Right lobe of liver (tissue), 6 donors: ENCODE data around the gene ZNF341. TPM values are rescaled to one million over a fixed set of nuclear protein-coding genes. Genes with fewer than 3 reads are reported as not detected.

Source experiments
- ATAC-seq, 4 donors: fragments of 200-7000 bp; cut with Tn5 transposase; one replicate each; pipeline ENCODE4 v1.9.1; 2020; ENCODE audit warnings: mild to moderate bottlenecking in 4 of 4, moderate library complexity in 4 of 4
- DNase-seq, 3 donors: peaks; one replicate each; pipeline ENCODE4 v3.0.0-alpha.2; 2020
- H3K27ac ChIP-seq, 3 donors: fragments of 200-600 bp; one replicate each; pipeline ENCODE4 v1.8.0; 2022
- H3K27me3 ChIP-seq, 2 donors: fragments of 200-600 bp; one replicate each; pipeline ENCODE4 v1.8.0; 2022
- H3K36me3 ChIP-seq, 4 donors: fragments of 200-600 bp; sonication (generic) in 1 of 4; one replicate each; pipeline versions ENCODE4 v1.5.1 to v1.8.0; 2017 to 2022; ENCODE audit warnings: control low read depth in 1 of 4
- H3K4me1 ChIP-seq, 4 donors: fragments of 200-600 bp; sonication (generic) in 1 of 4; one replicate each; pipeline versions ENCODE4 v1.5.1 to v1.8.0; 2017 to 2022; ENCODE audit warnings: control low read depth in 1 of 4
- H3K4me3 ChIP-seq, 3 donors: fragments of 200-600 bp; one replicate each; pipeline ENCODE4 v1.8.0; 2022
- H3K9me3 ChIP-seq, 4 donors: fragments of 200-600 bp; sonication (generic) in 1 of 4; one replicate each; pipeline versions ENCODE4 v1.5.1 to v1.8.0; 2017 to 2022; ENCODE audit warnings: control low read depth in 1 of 4
- CTCF ChIP-seq, 4 donors: fragments of 200-600 bp in 3 of 4; fragments of 450-650 bp in 1 of 4; IDR thresholded peaks; one replicate each; pipeline versions ENCODE4 v1.5.1 to v1.8.0; 2016 to 2022; ENCODE audit warnings: antibody characterized with exemption in 4 of 4, mild to moderate bottlenecking in 2 of 4
- POLR2A ChIP-seq: fragments of 450-650 bp; IDR thresholded peaks from one replicate; pipeline ENCODE4 v1.6.1; 2017; ENCODE audit warnings: antibody characterized with exemption, mild to moderate bottlenecking
- WGBS: methylation state at CpG from one replicate; pipeline ENCODE4 v1.1.6; 2018; ENCODE audit warnings: low coverage, low lambda C conversion rate; ENCODE audit not compliant: insufficient coverage; ENCODE audit errors: missing lambda C conversion rate; 5-methylcytosine and 5-hydroxymethylcytosine counted together
- intact Hi-C, 2 donors: fragments of 100-400 bp; cut with DNase I; formaldehyde crosslinking; loops; one replicate each; pipeline versions ENCODE4 v1.11.2 to v1.14.1; 2022
- total RNA-seq, 6 experiments: library from RNA; depleted of rRNA in 2 of 6; stranded (reverse); fragments of >200 nt in 2 of 6; fragmentation: NEBNext Ultra II Directional in 3 of 6; extraction: Animal tissue kit (Norgen Biotek cat#: 25700) in 3 of 6; gene quantifications; one replicate each; pipeline versions ENCODE4 v1.1.0 to v1.2.4, GENCODE V29; 2016 to 2023
- donor health status: DM: no; HTN: yes; CAD: no.
- donor health status: DM: no; HTN: no; CAD: no.
- donor health status: DM: no; HTN: no; CAD: no.
- donor health status: DM: no; HTN: yes; CAD: no.
- donor health status: DM: no; HTN: yes; CAD: no.

Gene ZNF341
- total RNA-seq, 6 experiments from 2014 or later: 0.99 to 2.0 (median 1.6) TPM

DNA sequence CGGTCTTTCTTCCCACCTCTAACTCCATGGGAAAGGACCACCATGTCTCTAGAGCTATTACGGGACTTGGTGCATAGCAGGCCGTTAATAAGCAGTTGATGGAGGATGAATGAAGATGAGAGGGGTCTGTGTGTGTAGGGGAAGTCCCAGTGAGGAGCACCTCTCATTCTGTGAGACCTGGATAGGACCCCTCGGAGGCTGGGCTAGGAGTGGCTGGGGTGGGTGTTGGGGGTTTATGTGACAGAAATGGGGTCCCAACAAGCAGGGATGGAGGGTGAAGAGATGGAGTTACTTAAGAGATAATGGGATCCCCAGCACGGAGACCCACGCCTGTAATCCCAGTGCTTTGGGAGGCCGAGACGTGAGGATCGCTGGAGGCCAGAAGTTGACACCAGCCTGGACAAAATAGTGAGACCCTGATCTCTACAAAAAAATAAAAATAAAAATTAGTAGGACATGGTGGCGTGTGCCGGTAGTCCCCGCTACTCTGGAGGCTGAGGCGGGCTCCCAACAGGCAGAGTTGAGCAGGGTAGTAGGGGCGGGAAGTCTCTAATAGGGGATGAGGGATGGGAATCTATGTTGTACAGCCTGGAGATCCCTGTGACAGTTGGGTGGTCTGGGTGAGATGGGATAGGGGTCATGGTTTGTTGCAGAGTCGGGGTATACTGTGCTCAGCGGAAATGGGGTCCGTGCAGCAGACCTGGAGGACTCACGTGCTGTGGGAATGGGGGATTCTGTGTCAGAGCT, 677 bp upstream of the ZNF341 start:
- Histone ChIP-seq H3K4me1 (peaks cover 0 to 20% (median 8%) of the 10 kb centered on the region in 4 donors), H3K36me3 (no peaks in the 10 kb centered on the region), H3K4me3 (peak overlapping the region; percentile 45 to 64 (median 53)), H3K9me3 (no peaks in the 10 kb centered on the region), H3K27me3 (no peaks in the 10 kb centered on the region), H3K27ac (peak overlapping the region; percentile 68 to 94 (median 85))
- TF ChIP-seq POLR2A (no peak), CTCF (IDR thresholded peaks at IDR 0.05) (no peak)
- ATAC-seq: no peak
- DNase-seq: no peak
- intact Hi-C loops: no loop called here
- WGBS: 79% methylated on average over 14 of the region's 18 CpGs

DNA sequence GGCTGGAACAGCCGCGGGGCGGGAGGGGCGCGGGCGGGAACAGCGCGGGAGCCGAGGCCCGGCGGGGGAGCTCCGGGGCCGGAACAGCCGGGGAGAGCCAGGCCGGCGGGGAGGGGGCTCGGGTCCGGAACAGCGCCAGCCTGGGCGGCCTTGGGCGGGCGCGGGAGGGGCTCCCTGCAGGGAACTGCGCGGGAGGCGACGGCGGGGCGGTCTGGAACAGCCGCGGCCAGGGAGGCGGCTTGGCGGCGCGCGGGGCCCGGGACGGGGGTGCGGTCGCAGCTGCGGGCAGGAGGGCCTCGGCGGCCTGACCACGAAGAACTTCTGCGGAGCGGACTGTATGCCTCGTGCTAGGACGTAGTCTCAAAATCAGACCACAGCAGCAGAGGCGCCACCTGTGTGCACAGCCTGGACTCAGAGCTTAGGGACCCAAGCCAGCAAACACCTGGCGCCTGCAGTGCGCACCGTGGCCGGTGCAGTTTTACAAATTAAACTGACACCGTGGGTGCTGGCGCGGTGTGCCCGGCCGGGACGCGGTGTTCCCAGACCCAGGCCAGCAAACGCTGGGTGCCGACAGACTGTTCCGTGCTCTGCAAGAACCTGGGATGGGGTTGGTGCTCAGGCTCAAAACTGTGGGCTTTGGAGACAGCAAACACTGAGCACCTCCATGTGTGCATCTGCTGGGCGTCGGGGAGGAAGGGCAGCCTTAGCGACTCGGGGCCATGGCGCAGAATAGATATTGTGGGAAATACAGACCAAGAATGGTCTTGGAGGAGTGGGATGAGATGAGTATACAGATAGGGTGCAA, 572 bp downstream of the ZNF341 start:
- intact Hi-C loops: no loop called here
- H3K27me3 ChIP-seq: no peaks in the 10 kb centered on the region
- no peaks in the 10 kb centered on the region for H3K36me3 ChIP-seq
- WGBS: 5% methylated on average over 13 of the region's 68 CpGs
- TF ChIP-seq POLR2A (peak; percentile 56), CTCF (IDR thresholded peaks at IDR 0.05) (peak in 1 of 4 donors; percentile 17)
- peaks cover 0 to 12% (median 0%) of the 10 kb centered on the region in 4 donors for H3K9me3 ChIP-seq
- H3K4me1 ChIP-seq: peaks cover 0 to 20% (median 8%) of the 10 kb centered on the region in 4 donors
- H3K27ac ChIP-seq: peak overlapping the region; percentile 78 to 94 (median 89)
- H3K4me3 ChIP-seq: peak overlapping the region; percentile 59 to 64 (median 61)
- ATAC-seq: peak; percentile 65 to 81 (median 80)
- DNase-seq: peak; percentile 91 to 93 (median 92)

- DNase-seq (peak in 1 of 3 donors; percentile 44), ATAC-seq (peak; percentile 34 to 72 (median 48))
- H3K4me3 ChIP-seq: no peak overlapping the region
- H3K9me3 ChIP-seq: peaks cover 0 to 12% (median 0%) of the 10 kb centered on the region in 4 donors
- no peaks in the 10 kb centered on the region for H3K27me3 ChIP-seq
- peak overlapping the region; percentile 68 to 94 (median 72) for H3K27ac ChIP-seq
- intact Hi-C loops: no loop called here
- TF ChIP-seq CTCF (IDR thresholded peaks at IDR 0.05): no peak
- no peak for TF ChIP-seq POLR2A
- no peaks in the 10 kb centered on the region for H3K36me3 ChIP-seq
- H3K4me1 ChIP-seq: peaks cover 0 to 20% (median 8%) of the 10 kb centered on the region in 4 donors
- WGBS: 47% methylated on average over 6 of the region's 6 CpGs
These were observed 2.1 kb downstream of the ZNF341 start for GRCh38 chr20:33733654-33734576.

DNA sequence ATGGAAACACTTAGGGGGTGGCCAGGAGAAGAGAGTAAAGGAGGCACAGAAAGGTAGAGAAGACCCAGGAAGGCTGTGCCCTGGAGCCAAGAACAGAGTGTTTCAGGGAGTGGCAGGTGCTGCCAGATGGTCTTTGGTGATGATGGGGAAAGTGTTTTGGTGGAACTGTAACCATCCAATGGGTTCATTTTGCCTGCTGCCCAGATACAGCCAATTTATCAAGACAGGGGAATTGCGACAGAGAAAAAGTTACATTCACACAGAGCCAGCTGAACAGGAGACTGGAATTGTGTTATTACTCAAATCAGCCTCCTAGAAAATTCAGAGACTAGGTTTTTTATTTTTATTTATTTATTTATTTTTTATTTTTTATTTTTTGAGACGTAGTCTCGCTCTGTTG, 5.2 kb downstream of the ZNF341 start:
- intact Hi-C loops: no loop called here
- 90% methylated on average over 3 of the region's 3 CpGs for WGBS
- Histone ChIP-seq H3K27me3 (no peaks in the 10 kb centered on the region), H3K9me3 (peaks cover 0 to 12% (median 0%) of the 10 kb centered on the region in 4 donors), H3K4me1 (peaks cover 0 to 15% (median 7%) of the 10 kb centered on the region in 4 donors), H3K27ac (no peak overlapping the region), H3K4me3 (no peak overlapping the region), H3K36me3 (no peaks in the 10 kb centered on the region)
- TF ChIP-seq CTCF (IDR thresholded peaks at IDR 0.05) (no peak), POLR2A (no peak)
- no peak for ATAC-seq
- no peak for DNase-seq
